Stimulated activated CD8-positive, alpha-beta memory T cell treated with anti-CD3 and anti-CD28 coated beads, Interleukin-4, amount 100 ng/mL, for 1 hour (primary cell): Measurements from ENCODE around the gene KRT28.
"Not testable (repeated sequence)": the region's sequence is repeated elsewhere in the genome, so short reads cannot be mapped to it uniquely, and the experiment has no call there.

Experiments used
- DNase-seq, 2 donors: peaks; one replicate each; pipeline ENCODE4 v3.0.0-alpha.2; 2020; ENCODE audit warnings: low read depth in 2 of 2, low spot score in 1 of 2

KRT28 gene

DNA sequence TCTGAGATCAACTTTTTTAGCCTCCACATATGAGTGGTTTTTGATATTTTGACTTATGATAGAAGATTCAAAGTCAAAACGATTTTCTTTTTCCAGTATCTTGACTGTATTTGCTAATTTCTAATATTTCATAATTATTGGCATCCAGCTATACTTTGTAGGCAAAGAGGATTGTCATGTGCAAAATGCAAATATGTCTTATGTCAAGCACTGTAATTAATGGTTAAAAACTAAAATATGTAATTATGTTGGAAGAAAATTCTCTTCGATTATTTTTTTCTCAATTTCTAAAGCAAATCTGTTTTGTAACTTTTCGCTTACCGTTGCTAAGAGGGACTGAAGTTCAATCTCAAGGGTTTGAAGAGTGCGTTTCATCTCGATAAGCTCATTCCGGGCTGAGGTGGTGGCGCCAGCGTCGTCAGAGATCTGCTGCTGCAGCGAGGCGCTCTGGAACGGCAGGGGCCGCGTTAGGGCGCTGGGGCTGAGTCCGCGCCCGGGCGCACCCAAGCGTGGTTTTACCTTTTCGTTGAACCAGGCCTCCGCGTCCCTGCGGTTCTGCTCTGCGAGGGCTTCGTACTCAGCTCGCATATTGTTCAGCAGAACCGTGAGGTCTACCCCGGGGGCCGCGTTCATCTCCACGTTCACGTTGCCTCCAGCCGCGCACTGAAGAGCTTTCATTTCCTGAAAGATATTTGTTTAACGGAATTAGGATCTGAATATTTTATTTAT, 20.4 kb downstream of the KRT28 start:
- no peak for DNase-seq

DNA sequence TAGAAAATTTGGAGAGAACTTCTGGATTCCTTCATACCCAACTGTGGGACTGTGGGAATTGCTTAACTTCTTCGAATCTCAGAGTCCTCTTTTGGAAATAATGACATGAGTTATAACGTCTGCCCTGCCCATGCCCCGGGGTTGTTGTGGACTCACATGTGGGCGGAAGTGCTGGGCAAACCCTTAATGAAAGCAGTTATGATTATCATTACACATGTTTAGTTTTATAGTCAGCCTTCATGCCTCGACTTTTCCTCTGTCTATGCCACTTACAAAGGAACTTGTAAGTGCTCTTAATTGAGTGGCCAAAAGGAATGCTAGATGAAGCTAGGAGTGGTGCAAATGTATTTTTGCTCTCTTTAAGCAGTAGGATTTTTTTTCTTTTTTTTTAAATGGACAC, 21.3 kb downstream of the KRT28 start:
- DNase-seq: no peak

DNA sequence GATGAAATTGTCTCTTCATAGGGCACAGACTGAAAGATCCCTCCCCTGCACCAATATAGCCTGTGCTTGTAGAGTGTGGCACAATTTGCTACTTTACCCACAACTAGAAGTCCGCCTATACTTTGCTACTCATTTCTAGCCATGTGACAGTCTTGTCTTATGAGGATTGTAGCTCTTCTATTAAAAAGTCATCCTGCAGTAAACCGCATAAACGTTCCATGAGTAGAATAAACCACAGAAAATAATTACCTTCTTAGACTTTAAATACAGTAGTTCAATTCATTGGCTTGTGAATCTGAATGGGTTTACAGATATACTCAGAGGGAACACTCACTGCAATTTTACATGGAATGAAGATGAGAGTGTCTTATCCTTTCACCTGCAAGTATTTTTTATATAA, 21.8 kb downstream of the KRT28 start:
- no peak for DNase-seq

DNA sequence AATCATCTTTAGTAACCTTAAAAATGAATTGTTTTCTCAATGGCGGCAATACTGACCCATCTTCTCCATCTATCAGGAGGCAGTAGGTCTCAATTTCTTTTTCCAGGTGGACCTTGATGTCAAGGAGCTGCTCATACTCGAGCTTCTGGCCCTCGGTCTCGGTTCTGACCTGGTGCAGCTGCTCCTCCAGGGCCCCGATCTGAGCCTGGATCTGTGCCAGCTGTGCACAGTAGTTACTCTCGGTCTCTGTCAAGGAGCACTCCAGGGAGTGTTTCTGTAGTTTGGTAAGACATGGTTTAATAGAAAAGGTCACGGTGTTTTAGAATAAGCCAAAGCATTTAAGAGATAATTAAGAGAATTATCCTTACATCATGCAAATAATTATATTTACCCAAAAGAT, 22.3 kb downstream of the KRT28 start:
- DNase-seq: no peak

DNA sequence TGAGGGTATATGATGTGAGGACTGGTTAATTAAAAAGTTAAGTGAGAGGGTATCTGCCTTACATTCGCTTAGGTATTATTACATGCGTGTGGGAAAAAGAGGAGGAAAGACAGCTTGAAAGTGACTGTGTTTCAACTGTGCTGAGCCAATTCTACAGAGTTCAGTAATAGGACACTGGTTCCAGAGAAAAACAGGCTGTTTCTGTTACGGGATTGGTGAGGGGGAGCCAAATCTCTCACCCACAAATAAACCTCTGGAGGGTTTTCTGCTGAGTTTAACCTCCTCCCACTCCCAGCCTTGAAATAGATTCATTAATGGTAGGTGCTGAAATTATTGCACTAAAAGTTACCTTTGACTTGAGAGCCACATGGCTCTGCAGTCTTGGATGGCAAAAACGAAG, 23.8 kb downstream of the KRT28 start:
- DNase-seq: no peak

DNA sequence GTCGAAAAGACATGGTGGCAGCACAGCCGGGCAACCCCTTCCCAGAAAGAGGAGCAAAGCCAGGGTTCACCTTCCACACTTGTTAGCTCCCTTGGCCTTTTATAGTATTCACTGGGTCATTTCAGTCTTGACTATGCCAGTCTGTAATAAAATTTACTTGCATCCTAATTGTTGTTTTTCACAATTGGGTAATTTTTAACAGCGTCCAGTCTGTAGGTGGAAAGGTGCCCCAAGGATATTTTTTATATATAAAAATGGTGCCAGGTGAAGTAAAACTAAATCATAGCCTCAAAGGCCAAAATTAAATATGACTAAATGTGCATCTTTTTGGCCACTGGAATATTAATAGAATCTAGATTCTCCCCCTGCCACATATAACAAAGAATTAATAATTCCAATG, 27.7 kb downstream of the KRT28 start, which contains the start of gene KRT26:
Gene KRT26 (minus strand): TSS at position 101 of the 400 bp plus-strand sequence. CDS start 88 bp downstream, at position 13.
- no peak for DNase-seq

DNA sequence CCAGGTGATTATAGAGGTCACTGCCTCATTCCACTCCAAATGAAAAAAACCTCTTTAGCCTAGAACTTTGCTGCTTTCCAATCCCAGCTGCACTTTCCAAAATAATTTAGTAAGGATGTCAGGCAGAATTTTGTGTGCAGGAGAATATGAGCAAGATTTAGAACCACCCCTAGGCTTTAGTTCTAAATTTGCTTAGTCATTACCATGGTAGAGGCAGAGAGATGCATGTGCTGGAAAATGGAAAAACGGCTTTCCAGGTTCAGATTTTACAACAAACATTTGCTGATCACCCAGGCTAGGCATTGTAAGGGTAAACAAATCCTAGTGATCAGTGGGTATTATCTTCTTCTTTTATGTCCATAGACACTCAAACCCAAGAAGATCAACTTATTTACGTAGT, 34.1 kb downstream of the KRT28 start:
- DNase-seq: no peak

DNA sequence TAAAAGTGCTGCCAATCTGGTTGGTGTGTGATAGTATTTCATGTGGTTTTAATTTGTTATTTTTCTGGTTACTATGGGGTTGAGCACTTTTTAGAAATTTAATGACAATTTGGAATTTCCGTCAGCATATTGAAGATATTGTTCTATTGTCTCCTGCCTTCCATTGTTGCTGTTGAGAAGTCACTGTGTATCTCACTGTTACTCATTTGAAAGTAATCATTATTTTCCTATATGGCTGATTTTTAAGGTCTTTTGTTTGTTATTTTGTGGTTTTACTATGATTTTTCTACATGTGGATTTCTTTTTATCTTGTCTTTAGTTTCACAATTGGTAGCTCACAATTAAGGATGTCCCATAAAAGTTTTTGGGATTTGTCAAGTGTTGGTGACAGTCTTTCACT, 36.0 kb downstream of the KRT28 start:
- no peak for DNase-seq

DNA sequence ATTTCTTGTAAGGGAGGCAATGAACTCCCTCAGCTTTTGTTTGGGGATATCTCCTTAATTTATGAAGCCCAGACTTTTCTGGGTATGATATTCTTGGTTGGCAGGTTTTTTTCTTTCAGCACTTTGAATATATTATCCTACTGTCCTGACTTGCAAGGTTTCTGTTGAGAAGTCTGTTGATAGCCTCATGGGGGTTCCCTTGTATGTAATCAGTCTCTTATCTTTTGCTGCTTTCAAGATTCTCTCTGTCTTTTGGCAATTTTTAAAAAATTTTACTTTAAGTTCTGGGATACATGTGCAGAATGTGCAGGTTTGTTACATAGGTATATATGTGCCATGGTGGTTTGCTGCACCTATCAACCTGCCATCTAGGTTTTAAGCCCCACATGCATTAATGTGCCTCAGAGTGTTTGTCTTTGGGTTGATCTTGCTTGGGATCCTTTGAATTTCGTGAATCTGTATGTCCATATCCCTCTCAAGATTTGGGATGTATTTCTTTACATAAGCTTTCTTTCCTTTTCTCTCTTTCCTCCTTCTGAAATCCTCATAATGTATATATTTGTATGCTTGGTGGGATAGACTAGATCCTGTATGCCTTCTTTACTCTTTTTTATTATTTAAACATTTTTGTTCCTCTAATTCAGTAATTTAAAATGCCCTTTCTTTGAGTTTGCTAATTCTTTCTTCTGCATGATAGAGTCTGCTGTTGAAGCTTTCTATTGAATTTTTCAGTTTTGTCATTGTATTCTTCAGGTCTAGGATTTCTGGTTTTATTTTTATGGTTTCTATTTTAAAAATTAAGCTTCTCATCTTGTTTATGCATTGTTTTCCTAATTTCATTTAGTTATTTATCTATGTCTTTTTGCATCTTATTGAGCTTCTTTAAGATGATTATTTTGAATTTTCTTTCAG, 39.4 kb downstream of the KRT28 start:
- no peak for DNase-seq

DNA sequence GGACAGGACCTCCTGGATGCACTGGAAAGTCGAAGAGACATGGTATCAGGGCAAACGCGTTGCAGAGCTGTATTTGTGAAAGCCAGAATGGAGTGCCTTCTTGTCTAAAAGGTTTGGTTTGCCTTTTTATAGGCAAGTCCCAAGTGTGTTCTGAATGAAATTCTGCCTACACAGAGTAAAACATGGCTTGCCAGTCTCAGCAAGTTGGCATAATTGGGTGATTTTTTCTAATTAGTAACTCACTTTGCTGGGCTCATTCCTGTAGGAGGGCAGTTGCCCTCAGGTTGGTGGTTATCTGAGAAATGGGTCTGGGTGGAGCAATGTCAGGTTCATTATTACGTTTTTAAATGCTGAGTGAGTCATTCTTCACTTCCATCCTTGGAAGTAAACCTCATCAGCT, 44.5 kb downstream of the KRT28 start, which contains the start of gene KRT25:
Gene KRT25 (minus strand): TSS at position 101 of the 400 bp plus-strand sequence. CDS start 60 bp downstream, at position 41.
- DNase-seq: no peak

DNA sequence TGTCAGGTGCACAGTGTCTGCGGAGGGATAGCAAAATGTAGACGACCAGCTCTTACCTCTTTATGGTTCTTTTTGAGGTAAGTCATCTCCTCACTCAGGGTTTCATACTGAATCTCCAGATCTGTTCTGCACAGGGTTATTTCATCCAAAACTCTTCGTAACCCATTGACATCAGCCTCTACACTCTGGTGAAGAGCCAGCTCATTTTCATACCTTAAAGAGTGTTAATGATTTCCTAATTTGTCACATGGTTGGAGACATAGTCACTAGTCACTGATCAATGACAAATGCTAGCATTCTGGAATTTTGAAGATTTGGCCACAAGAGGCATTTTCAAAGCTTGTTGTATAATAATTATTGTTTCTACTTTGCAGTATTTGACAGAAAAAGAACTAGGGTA, 46.0 kb downstream of the KRT28 start:
- DNase-seq: no peak

DNA sequence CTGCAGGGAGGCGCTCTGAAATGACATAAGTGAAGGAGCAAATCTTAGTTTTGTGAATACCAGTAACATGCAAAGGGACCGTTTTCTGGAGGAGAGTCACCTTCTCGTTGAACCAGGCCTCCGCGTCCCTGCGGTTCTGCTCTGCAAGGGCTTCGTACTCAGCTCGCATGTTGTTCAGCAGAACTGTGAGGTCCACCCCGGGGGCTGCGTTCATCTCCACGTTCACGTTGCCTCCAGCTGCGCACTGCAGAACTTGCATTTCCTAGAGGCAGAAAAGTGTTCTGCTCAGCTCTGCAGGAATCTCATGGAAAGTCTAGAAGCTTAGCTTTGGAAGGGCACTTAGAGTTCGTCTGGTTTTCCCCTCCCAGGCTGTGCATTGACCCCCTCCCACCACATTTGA, 48.7 kb downstream of the KRT28 start:
- DNase-seq: no peak

DNA sequence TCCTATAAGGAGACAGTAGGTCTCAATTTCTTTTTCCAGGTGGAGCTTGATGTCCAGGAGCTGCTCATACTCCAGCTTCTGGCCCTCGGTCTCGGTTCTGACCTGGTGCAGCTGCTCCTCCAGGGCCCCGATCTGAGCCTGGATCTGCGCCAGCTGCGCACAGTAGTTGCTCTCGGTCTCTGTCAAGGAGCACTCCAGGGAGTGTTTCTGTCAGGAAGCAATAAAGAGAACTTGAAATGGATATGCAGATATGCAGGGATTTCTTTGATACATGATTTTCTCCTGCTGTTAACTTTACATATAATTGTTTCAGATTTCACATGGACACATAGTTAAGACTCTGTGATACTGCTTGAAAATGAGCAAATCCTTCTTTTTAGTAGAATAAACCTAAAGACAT, 49.4 kb downstream of the KRT28 start:
- no peak for DNase-seq

DNA sequence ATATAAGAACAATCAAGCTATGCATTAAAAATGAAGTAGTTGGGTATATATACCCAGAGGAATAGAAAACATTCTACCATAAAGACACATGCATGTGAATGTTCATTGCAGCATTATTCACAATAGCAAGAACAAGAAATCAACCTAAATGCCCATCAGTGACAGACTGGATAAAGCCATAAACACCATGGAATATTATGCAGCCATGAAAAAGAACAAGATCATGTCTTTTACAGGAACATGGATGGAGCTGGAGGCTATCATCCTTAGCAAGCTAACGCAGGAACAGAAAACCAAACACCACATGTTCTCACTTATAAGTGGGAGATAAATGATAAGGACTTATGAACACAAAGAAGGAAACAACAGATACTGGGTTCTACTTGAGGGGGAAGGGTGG, 51.1 kb downstream of the KRT28 start:
- not testable (repeated sequence) for DNase-seq
